Measurements from ENCODE around the gene GGPS1.
"Not testable (repeated sequence)": the region's sequence is repeated elsewhere in the genome, so short reads cannot be mapped to it uniquely, and the experiment has no call there.

GGPS1 gene

DNA sequence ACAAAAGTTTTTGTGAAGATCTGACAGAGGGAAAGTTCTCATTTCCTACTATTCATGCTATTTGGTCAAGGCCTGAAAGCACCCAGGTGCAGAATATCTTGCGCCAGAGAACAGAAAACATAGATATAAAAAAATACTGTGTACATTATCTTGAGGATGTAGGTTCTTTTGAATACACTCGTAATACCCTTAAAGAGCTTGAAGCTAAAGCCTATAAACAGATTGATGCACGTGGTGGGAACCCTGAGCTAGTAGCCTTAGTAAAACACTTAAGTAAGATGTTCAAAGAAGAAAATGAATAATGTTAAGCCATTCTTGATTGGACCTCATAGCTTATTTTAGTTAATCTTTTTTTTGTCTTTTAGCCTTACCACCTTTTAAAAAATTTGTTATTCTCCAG lies 14.1 kb downstream of the GGPS1 start:
- DNase-seq = no peak

DNA sequence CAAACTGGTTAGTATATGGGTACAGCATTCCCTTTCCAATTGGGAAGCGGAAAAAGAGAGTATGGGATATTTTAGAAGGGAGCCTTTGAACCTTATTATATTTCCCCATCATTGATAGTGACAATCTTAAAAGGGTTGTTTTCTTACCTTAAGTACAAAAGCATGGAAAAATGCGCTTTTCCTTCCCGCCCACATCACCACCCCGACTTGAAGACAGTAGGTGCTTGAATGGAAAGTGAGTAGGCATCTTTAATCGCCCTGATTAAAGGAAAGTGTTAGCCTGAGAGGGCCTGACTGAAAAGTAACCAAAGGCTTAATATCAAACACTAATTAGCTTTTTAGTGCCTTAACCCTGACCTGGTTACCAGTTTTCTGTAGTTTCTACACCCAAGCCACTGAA lies 15.4 kb downstream of the GGPS1 start:
- no peak for DNase-seq

DNA sequence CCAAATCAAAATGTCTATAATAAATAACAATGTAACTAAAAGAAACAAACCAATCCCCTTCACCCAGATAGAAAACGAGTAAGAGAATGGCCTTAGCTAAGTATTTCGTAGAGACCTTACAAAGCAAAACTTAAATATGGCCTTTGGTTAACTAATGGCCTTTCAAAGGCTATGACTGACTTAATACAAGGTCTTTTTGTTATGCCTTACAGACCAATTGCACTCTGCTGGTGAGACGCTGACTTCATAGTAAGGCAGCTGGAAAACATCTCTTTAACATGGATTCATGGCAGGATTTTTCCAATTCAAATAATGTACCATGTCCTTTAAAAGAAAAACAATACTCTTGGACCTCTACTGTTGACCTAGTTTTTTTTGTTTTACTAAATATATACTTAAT lies 23.1 kb downstream of the GGPS1 start:
- DNase-seq = no peak

DNA sequence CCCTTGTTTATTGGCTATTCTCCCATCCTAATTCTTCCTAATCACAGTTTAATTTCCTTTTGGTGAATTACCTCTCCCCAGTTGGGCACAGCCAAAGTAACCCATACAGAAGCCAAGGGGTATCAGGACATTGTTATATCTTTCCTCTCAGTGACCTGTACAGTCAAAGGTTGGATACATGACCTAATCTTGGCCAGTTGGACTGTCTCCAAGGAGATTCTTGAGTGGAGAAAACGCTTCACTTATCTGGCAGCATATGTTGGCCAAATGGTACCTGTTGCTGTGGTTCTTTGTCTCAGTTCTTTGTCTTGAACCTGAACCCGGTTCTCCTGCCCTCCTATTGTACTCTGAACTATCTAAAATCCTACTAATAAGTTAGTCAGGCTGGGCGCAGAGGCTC lies 23.5 kb downstream of the GGPS1 start:
- no peak for DNase-seq

DNA sequence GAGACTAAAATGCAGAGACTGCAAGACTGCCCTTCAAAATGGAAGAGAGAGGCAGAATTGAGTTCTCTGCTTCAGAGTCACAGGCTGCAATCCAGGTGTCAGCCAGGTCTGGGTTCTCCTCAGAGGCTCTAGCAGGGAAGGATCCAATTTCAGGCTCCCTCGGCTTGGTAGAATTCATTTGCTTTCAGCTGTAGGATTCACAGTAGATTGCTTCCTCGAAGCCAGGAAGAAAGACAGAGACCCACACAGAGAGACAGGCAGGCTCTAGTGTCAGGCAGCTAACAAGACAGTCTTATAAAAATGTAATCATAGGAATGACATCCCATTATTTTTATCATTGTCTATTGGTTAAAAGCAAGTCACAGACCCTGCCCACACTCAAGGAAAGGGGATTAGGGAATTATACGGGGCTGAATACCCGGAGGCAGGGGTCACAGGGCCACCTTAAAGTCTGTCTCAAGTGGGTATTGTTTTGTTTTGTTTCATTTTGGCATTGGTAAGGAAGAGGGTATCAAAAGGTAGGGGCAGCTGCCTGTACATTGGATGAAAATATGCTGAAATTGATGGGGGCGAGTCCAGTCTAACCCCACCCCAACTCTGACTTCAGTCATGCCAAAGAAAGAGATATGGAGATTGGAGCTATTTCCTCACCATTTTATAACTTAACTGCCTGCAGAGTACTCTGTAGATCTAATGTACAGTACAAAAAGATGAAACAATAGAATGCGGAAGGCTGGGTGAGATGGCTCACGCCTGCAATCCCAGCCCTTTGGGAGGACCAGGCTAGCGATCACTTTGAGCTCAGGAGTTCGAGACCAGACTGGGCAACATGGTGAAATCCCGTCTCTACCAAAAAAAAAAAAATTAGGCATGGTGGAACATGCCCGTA lies 29.4 kb downstream of the GGPS1 start:
- no peak for DNase-seq

DNA sequence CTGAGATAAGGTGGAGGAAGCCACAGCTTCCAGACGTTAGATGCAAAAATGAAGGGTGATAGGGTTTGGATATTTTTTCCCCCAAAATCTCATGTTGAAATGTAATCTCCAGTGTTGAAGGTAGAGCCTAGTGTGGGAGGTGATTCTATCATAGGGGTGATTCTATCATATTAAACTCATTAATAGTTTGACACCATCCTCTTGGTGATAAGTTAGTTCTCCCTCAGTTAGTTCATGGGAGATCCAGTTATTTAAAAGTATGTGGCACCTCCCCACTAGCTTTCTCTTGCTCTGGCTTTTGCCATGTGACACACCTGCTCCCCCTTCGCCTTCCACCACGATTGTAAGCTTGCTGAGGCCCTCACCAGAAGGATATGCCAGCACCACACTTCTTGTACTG lies 30.5 kb downstream of the GGPS1 start:
- DNase-seq = no peak

DNA sequence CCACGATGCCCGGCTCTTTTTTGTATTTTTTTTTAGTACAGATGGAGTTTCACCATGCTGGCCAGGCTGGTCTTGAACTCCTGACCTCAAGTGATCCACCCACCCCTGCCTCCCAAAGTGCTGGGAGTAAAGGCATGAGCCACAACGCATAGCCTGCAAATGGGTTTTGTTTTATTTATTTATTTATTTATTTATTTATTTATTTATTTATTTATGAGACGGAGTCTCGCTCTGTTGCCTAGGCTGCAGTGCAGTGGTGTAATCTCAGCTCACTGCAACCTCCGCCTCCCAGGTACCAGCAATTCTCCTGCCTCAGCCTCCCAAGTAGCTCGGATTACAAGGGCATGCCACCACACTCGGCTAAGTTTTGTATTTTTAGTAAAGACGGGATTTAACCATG lies 35.8 kb downstream of the GGPS1 start:
- not testable (repeated sequence) for DNase-seq

DNA sequence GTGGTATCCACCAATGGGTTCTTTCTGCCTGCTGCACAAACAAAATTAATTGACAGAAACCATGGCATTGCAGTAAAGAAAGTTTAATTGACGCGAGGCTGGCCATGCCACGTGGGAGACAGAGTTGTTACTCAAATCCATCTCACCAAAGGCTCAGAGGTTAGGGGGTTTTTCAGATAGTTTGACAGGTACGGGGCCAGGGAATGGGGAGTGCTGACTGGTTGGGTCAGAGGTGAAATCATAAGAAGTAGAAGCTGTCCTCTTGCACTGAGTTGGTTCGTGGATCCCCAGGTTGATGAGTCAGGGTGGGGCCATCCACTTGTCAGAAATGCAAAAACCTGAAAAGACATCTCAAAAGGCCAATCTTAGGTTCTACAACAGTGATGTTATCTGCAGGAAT lies 37.9 kb downstream of the GGPS1 start:
- no peak for DNase-seq

DNA sequence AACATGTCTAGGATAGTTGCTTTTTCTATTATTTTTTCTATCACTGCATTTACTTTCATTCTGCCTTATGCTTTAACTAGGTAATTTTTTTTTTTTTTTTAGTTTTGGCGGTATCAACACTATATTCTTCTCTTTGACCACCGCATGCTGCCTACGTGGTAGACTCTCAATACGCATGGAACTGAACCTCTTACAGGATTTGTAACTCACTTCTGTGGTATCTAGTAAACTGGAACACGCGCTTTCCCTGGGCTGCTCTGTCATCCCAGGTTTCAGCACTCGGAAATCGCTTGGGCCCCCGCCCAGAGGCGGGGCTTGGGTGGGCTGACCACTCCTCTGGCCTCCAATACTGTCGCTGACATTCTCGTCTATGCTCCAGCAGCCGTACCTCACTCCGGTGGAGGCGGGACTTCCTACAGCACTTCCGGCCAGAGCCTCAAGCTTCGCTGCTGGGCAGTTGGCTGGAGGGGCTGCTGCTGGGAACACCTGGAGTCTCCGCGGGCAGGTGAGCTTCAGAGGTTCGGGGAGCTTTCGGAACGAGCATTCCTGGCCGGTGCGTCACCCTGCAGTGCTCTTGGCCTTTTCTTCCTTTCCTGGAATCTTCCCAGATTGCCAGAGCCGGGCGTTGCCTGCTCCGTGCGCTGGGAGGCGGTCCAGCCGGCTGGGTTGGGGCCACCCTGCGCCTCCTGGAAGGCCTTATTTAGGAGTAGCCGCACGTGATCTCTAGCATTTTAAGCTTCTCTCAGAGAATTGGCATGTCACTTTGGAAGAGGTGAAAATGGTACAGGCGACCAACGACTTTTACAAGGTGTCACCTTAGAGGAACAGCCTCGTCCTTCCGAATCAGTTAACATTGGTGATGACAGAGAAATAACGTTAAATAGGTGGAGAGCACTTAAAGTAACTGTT lies 38.9 kb downstream of the GGPS1 start, which contains the start of gene TBCE:
TSS of gene TBCE (plus strand) at position 428 of the 909 bp plus-strand sequence. CDS start 12,623 bp downstream, outside the sequence.
- DNase-seq = peak; percentile 84

DNA sequence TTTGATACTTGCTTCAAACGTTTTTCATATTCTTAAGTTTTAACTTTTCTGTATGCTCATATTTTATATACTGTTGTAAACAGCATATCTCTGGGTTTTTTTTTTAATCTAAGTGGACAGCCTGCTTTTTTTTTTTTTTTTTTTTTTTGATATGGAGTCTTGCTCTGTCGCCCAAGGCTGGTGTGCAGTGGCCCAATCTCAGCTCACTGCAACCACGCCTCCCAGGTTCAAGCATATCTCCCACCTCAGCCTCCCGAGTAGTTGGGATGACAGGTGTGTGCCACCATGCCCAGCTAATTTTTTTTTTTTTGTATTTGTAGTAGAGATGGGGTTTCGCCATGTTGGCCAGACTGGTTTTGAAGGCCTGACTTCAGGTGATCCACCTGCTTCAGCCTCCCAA lies 40.1 kb downstream of the GGPS1 start:
- no peak for DNase-seq

DNA sequence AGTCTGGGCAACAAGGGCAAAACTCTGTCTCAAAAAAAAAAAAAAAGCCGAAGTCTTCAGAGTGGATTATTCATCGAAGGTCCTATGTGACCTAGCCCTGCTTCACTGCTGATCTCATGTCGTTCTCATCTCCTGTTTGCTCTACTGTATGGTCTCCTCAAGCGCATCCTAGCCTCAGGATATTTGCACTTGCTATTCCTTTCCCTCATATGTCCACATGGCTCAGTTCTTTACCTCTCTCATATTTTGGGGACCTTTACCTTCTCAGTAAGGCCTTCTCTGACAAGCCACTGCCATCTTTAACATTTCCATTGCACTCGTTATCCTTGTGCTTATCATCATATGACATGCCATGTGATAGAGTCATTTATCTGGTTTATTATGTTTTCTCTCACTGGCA lies 41.4 kb downstream of the GGPS1 start:
- no peak for DNase-seq

DNA sequence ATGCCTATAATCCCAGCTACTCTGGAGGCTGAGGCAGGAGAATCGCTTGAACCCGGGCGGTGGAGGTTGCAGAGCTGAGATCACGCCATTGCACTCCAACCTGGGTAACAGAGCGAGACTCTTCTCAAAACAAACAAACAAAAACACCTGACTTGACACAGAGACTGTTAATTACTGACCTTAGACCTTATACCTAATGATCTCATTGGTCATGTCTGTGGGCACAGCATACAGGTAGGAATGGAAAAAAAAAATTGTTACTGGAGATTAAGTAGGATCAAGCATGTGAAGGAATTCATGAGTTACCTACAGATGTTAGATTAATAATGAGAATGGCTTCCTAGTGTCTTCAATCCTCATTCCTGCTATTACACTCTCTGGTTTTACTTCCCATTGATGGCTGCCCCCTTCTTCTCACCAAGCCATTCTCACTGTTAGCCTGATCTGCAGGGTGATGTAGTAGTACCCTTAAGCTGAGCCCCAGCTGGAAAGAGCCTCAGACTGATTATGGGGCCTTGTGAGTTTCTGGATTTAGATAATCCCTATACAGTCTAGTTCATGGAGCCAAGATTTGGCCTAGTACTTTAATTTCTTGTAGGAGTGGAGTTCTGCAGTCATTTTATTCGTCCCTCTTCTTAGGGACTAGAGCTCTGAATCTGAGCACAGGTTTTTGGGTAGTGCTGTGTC lies 47.7 kb downstream of the GGPS1 start:
- DNase-seq = no peak

DNA sequence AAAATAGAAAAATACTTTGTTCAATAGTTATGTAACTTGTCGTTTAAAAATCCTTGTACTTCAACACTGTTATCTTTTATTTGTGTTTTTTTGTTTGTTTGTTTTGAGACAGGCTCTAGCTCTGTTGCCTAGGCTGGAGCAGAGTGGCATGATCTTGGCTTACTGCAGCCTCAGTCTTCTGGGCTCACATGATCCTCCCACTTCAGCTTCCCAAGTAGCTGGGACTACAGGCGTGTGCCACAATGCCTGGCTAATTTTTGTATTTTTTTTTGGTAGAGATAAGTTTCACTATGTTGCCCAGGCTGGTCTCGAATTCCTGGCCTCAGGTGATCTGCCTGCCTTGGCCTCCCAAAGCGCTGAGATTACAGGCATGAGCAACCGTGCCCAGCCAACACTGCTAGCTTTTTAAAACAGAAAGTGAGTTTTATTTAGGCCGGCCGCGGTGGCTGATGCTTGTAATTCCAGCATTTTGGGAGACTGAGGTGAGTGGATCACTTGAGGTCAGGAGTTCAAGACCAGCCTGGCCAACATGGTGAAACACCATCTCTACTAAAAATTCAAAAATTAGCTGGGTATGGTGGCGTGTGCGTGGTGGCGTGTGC lies 49.9 kb downstream of the GGPS1 start:
- not testable (repeated sequence) for DNase-seq

DNA sequence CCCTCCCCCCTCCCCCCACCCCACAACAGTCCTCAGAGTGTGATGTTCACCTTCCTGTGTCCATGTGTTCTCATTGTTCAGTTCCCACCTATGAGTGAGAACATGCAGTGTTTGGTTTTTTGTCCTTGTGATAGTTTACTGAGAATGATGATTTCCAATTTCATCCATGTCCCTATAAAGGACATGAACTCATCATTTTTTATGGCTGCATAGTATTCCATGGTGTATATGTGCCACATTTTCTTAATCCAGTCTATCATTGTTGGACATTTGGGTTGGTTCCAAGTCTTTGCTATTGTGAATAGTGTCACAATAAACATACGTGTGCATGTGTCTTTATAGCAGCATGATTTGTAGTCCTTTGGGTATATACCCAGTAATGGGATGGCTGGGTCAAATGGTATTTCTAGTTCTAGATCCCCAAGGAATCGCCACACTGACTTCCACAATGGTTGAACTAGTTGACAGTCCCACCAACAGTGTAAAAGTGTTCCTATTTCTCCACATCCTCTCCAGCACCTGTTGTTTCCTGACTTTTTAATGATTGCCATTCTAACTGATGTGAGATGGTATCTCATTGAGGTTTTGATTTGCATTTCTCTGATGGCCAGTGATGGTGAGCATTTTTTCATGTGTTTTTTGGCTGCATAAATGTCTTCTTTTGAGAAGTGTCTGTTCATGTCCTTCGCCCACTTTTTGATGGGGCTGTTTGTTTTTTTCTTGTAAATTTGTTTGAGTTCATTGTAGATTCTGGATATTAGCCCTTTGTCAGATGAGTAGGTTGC lies 53.8 kb downstream of the GGPS1 start:
- not testable (repeated sequence) for DNase-seq

DNA sequence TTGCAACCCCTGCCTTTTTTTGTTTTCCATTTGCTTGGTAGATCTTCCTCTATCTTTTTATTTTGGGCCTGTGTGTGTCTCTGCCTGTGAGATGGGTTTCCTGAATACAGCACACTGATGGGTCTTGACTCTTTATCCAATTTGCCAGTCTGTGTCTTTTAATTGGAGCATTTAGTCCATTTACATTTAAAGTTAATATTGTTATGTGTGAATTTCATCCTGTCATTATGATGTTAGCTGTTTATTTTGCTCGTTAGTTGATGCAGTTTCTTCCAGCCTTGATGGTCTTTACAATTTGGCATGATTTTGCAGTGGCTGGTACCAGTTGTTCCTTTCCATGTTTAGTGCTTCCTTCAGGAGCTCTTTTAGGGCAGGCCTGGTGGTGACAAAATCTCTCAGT lies 57.3 kb downstream of the GGPS1 start:
- not testable (repeated sequence) for DNase-seq

DNA sequence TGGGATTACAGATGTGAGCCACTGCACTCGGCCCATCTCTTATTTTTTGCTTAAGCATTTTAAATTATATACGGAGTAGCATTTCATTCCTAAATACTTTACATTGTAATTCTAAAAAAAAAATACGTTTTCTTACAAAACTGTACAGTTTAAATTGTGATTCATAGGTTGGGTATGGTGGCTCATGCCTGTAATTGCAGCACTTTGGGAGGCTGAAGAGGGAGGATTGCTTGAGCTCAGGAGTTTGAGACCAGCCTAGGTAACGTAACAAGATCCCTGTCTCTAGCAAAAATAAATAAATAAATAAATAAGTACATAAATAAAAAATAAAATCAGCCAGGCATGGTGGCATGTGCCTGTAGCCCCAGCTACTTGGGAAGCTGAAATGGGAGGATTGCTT lies 63.5 kb downstream of the GGPS1 start:
- DNase-seq = no peak

All from stimulated activated naive CD4-positive, alpha-beta T cell treated with Interleukin-2 at 50 U/mL for 16 hours (primary cell).